Measurements from ENCODE around the gene SERPINH1. TPM values are rescaled to one million over a fixed set of nuclear protein-coding genes. Genes with fewer than 3 reads are reported as not detected.

The SERPINH1 gene
- total RNA-seq (2014; rRNA removed; shearing (Covaris generic)), result 138 and 141 TPM in 2 replicates

DNA sequence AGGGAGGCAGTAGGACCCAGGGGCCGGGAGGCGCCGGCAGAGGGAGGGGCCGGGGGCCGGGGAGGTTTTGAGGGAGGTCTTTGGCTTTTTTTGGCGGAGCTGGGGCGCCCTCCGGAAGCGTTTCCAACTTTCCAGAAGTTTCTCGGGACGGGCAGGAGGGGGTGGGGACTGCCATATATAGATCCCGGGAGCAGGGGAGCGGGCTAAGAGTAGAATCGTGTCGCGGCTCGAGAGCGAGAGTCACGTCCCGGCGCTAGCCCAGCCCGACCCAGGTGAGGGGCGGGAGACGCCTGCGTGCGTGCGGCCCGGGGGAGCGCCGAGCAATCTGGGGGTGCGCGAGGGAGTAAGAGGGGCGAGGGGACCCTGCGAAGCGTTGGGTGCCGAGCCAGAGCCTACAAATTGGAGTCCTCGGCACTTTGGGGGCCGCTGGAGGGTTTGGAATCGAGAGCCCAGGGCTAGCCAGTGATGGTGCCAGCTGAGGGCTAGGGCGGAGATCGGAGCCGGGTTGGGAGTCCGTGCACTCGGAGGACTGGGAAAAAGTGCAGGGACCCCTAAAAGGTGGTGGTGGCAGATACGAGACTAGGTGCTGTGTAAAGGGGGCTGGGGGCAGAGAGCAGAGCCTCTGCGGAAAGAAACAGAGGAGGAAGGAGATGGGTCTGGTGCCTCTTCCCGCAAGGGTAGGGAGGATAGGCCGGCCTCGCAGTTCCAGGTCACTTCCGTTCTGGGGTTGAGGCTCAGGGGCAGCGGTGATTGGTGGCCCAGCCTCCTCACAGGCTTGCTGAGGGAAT, at the start of gene SERPINH1:
Gene SERPINH1, plus strand, starts transcription at position 206 of the 788 bp plus-strand sequence. CDS start 4,097 bp downstream, outside the sequence.
- peak; percentile 90 for DNase-seq (ENCODE audit: low spot score)

DNA sequence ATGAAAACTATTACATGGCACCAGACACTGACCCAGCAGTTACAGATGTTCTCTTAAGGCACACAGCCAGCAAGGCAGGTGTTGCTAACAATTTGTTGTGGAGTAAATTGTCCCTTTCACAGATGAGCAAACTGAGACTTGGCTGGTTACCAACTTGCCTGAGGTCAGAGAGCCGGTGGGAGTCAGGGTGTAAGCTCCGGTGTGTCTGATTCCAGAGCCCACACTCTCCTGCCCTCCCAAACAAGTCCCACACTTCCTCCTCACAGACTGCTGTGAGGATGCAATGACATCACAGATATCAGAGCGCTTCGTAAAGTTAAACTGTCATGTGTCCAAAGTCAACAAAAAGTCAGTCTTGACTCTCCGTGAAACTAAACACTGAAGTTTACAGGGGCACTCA, 48.8 kb upstream of the SERPINH1 start:
- DNase-seq (ENCODE audit: low spot score), result no peak

DNA sequence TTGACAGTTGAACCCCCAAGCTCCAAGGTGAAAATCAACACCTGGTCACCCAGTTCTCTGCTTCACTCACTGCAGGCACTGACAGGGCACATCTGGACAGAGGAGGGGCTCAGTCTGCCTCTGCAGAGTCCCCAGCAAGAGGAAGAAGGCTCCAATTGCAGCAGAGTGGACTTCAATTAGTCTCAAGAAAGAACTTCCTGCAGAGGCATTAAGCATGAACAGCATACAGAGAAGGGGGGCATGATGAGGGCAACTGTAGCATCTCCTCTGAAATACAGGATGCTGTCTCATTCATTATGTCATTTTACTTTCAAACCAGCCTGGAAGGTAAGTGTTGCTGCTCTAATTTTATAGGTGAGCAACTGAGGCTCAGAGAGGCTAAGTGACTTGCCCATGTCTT, 47.5 kb upstream of the SERPINH1 start:
- DNase-seq (ENCODE audit: low spot score), result no peak

DNA sequence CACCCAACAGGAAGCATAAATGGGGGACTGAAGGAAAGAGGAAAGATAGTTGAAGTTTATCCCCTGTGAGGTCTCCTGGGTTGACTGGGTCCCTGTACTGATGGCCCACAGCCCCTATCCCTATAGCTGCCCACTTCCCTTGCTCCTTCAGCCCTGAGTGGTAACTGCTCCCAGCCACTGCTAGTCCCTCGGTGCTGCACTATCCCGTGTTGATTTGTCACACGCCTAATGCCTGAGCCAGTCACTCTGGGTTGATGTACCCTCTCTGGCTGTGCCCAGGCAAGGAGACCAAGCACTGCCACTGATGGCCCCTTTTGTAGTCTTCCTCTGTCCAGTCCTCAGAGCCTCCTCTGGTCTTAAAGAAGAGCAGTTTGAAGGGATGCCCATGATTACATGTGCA, 45.9 kb upstream of the SERPINH1 start:
- no peak for DNase-seq (ENCODE audit: low spot score)

DNA sequence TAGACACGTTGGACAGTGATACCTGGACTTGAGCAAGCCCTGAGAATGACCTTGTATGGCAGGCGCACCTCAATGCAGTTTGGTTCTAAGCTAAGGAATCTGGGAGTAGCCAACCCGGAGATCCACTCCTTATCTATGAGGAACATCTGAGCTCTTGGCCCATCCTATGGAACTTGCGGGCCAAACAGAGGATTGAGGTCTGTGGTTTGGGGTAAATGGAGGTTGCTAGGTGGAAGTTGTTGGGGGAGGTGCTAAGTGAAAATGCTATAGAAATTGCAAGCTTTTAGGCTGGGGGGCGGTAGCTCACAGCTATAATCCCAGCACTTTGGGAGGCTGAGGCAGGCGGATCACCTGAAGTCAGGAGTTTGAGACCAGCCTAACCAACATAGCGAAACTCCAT, 45.2 kb upstream of the SERPINH1 start:
- DNase-seq (ENCODE audit: low spot score), result peak; percentile 16

DNA sequence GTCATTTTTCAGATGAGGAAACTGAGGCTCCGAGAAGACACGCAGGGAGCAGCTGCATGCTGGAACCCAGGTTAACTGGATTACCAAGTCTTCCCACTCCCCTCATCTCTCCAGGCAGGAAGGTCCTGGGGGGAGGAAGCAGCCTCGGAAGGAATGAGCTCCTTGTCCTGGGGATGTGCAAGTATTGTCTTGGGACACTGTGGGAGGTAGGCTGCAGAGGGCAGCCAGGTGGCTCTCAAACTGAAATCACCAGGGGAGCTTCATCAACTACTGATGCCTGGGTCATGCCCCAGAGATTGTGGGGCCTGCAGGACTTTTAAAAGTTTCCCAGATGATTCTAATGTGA, 43.9 kb upstream of the SERPINH1 start:
- no peak for DNase-seq (ENCODE audit: low spot score)

DNA sequence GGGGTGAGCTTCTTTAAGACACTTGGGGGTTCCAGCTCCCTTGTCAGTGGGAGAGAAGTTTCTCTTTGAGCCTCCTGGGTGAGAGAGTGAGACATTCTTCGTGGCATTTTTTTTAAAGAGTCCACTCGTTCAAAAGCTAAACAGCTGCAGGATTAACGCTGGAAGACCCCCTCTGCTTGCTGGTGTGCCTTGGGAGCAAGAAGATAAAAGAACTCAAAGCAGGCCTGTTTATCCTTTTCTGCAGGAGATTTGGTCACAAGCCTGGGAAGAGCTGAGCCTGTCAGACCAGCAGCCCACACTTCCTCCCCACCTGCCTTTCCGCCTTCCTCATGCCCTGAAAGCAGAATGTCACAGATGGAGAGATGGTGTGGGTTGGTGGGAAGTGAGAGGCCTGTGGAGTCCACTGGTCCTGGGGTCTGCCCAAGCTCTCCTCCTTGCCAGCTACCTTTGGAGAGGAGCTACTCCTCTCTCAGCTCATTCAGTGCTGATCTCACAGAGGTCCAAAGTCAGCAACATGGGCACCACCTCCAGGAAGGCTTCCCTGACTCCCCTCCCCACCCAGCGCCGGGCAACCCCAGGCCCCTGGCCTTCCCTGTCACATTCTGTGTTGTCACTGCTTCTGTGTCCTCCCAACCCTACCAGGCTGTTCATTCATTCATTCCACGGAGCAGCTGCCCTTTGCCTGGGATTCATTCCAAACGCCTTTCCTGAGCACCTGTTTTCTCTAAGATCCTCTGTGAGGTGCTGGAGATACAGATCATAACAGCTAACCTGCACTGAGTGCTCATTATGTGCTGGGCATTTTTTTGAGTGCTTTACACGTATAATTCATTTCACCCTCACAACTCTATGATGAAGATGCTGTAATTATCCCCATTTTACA, 43.0 kb upstream of the SERPINH1 start:
- no peak for DNase-seq (ENCODE audit: low spot score)

DNA sequence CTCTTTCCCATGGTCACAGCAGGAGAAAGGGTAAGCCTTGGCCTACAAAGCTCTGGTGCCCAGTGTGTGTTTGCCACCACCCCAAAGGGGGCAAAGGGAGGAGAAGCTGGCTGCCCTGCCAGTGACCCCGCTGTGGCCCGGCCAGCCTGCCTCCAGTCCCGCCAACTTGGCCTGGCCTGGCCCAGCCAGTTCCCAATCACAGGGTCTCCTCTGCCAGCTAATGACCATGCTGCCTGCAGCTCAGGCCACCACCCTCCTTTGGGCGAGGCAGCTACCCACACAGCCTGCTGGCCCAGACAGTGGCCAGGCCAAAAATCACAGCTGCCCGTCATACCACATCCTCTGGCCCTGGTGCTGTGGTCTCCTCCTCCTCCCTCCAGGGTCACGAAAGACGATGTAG, 41.4 kb upstream of the SERPINH1 start:
- no peak for DNase-seq (ENCODE audit: low spot score)

DNA sequence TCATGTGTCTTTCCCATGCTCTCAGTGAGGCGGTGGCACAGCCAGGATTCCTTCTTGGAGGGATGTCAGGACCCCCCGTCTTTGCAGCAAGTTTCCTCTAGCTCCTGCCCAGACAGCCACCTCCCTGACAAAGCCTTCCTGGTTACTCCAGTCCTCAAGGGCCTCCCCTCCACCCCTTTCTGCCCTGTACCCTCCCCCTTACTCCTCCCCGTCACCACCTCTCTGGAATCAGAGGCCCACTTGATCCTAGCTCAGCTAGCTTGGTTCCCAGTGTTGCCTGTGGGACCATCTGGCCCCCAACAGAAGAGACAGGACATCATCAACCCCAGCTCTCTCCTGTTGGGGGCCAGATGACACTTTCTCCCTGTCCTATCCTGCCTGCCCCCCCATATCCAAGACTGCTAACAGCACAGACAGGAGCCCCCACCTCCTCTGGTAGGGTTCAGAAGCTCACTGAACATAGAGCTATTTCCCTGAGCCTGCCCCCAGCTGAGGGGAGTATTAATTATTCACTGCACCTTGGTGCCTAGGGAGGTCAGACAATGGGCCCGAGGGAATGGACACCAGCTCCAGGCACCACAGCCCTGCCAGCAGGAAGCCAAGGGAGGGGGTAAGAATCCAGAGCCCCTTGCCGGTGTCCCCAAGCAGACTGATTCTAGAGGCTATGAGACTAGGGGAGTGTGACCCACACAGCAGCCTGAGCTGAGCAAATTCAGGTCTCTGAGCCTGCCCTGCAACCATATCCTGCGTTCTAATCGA, 39.6 kb upstream of the SERPINH1 start:
- no peak for DNase-seq (ENCODE audit: low spot score)

DNA sequence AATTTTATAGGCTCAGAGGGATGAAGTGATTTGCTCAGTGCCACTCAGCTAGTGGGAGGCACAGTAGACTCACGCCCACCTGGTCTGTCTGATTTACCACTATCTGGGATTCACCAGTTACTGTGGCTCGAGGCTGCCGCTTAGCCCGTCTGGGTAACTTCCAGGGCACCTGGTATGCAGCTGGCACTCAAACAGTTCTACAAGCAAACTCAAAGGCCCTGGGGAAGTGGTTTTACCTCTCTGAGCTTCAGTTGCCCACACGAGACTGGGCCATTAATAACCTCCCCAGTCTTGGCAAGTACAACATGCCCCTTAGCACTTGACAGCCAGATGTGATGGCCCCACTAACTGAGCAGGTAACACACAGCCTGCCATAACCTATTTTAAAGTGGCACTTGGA, 38.9 kb upstream of the SERPINH1 start:
- no peak for DNase-seq (ENCODE audit: low spot score)

DNA sequence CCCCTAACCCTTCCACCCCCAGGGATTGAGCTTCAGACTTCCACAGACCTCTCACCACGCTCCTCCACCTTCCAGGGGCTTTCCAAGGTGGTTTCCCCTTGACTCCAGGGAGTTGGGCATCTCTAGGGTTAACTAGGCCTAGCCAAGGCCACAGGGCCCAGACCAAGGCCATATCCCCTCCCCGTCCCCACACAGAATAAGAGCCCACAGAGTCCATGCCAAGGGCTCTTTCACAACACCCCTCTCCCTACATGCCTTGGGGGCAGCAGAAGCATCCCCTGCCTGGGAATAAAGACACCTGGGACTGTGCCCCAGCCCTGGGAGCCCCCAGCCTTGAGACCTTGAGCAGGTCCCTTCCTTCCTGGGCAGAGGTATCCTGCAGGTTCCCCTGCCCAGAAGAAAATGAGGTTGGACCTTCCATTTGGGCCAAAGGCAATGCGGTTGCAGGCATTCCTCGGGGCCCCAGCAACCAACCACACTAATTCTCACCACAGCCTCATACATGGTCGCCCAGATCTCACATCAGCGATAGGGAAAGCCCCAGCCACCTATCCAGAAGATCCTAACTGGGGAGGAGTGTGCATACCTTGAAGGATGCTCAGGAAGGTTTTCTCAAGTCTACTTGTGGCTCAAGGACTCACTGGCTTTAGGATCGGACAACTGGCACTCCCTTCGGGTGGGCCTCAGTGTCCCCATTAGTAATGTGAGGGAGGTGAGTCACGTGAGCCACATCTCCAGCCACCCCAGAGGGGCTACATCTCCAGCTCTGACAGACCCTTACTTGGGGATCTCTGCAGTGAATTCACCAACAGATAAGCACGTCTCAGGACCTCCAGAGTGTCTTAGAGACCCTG, 38.0 kb upstream of the SERPINH1 start:
- no peak for DNase-seq (ENCODE audit: low spot score)

DNA sequence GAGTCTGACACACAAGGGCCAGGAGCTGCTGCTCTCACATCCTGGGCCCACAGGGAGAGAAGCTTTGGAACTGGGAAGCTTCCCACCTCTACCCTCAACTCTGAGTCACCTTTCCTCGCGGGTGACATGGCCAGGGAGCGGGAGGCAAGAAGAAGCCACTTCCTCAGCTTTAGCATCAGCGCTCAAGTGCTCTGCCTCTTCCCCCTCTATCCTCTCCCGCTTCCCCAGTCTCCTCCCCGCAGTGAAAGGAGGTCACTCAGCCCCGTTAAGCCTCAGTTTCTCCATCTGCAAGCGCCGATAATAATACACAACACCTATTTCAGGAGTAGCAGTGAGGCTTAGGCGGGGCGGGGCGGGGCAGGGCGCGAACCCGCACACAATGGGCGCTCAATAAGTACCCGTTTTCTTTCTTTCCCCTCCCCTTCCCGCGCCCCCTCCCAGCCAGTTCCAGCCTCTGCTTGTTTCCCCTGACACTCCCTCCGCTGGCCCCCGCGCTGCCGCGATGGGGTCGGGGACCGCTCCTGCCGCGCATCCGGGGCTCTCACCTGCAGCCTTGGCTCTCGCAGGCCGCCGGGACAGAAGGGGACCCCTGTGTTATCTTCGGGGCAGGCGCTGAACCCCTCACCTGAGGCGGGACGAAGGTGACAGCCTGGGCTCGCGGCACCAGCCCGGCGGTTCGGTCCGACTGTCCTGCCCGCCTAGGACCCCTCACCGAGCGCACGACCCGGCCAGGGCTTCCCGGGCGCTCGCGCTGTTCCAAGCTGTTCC, 37.2 kb upstream of the SERPINH1 start:
- peak; percentile 23 for DNase-seq (ENCODE audit: low spot score)

DNA sequence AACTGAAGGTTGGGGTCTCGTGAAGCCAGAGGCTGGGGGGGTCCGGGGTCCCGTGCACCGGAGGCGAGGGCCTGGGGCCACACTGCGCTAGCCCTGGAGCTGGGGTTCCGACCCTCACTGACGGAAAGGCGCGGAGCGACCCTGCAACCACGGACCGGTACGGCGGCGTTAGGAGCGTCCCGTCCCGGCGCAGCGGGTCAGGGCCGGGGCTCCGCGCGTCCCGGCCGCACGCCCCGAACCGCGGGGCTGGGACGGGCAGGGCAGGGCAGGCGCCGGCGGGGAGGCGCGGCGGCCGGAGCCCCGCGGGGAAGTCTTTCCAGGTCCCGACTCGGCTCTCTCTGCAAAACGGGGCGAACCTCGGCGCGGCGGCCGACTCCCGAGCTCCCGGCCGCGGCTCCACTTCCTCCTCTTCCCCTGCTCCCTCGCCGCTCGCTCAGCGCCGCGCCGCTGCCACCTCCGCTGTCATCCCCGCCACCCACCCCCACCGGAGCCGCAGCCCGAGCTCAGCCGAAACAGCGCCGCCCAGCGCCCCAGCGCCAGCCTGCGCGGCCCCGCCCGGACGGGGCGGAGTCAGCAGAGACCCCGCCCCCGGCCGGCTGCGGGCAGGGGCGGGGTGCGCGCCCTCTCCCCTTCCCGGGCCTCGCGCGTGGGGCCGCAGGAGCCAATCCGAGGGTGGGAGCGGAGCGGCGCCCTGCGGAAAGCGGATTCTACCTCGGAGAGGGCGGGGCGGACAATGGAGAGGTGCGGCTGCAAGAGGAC, 36.4 kb upstream of the SERPINH1 start, which contains the start of gene GDPD5:
Gene GDPD5, minus strand, starts transcription at position 509 of the 759 bp plus-strand sequence. CDS start 48,206 bp downstream, outside the sequence.
- peak; percentile 73 for DNase-seq (ENCODE audit: low spot score)

DNA sequence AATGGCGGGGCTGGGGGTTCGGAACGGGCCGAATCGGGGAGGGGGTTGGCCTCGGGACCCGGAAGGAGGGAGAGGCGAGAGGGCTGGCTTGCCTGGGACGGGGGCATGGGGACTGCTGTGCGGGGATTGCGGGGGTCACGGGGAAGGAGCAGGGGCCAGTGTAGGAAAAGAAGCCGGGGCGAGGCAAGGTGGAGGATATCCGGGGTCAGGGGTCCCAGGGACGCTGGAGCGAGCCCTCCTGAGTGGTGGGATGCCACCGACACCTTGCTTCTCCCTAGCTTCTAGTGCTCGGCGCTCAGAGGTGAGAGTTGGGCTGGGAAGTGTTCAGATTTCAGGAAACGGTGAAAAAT, 35.9 kb upstream of the SERPINH1 start:
- DNase-seq (ENCODE audit: low spot score), result no peak

DNA sequence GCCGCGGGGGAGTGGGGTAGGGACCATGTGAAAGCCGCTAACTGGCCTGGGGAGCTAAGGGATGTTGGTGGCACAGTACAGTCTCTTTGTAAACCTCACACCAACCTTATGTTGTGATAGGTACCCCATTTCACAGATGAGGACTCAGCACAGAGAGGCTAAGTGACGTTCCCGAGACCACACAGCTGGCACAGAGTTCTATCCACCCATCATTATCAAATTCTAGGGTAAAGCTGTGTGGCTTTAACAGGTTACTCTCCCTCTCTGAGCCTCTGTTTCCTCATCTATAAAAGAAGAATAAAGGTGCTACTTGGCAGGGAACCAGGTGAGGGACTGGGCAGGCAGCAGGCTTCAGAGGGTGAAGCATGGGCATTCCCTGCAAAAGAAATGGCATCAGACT, 34.9 kb upstream of the SERPINH1 start:
- no peak for DNase-seq (ENCODE audit: low spot score)

DNA sequence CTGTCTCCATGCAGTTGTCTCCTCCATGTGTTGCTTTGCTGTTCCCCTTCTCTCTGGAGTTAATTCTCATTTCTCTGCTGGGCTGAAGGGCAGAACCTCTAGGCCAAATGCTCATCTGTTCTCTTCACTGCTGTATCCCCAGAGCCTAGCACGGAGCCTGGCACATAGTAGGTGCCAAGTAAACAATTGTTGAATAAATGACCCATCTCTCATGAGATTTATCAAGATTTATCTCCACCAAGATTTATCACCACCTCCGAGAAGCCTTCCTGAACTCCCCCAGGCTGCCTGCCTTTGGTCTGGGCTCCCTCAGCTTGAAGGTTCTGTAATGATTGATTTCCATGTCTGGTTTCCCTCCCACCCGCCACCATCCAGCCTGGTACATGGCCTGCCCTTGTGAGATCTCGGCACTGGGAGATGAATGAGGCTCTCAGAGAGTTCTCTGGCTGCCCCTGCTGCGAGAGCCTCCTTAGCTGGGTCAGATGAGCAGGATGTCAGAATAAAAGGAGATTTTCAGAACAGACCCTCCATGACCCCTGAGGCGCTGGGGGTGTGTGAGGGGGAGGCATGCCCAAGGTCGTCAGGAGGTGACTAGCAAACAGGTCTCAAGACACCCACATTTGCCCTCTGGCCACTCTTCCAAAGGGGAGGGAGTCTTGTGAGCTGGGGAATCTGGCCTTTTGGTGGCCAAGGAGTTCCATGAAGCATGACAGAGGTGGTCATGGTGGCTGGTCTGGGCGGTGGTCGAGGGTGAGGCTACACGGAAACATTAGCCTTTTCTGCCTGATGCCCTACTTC, 33.9 kb upstream of the SERPINH1 start:
- no peak for DNase-seq (ENCODE audit: low spot score)

DNA sequence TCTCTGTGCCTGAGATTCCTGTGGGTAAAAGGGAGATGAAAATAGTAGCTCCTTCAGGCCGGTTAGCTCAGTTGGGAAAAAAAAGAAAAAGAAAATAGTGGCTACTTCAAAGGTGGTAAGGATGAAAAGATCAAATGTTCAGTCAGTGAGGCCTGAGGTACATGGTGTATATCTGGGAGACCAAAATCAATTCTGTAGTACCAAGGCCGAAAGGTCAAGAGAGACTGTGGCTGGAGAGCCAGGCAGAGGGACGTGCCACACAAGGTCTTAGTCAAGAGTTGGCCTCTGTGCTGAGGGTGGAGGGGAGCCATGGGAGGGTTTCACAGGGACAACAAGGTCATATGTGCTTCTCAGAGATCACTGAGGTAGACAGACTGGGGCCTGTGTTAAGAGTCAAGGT, 31.5 kb upstream of the SERPINH1 start:
- DNase-seq (ENCODE audit: low spot score), result no peak

DNA sequence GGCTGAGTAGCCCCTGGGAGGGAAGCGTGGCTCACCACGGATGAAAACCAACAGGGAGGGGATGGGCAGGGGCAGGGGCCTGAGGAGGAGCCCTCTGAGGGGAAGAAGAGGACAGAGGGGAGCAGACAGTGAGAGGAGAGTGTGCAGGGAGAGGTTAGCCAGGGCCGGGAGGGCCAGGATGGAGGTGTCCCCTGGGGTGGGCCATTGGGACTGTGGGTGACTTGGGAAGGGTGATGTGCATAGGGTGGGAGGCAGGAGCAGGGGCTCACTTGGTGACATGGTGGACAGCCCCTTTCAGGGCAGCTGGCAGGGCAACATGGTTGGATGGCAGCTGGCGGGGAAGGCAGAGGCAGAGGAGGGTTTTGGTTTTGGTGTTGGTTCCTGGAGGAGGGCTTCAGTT, 30.7 kb upstream of the SERPINH1 start:
- no peak for DNase-seq (ENCODE audit: low spot score)

Measured in HT-29 (cell line).